GM19099 (cell line): ENCODE results near the gene B4GALT5.
A peak's percentile ranks its signal among the peaks of the same experiment; 100 is the strongest.

ENCODE experiments used
- POLR2A ChIP-seq: IDR thresholded peaks from 3 replicates; pipeline ENCODE4 v1.6.1; 2011; ENCODE audit warnings: low read depth; ENCODE audit not compliant: insufficient read length; ENCODE audit errors: extremely low read depth

B4GALT5 gene

GRCh38 chr20:49679634-49680033, 34.0 kb downstream of the B4GALT5 start:
- TF ChIP-seq POLR2A = no peak

DNA sequence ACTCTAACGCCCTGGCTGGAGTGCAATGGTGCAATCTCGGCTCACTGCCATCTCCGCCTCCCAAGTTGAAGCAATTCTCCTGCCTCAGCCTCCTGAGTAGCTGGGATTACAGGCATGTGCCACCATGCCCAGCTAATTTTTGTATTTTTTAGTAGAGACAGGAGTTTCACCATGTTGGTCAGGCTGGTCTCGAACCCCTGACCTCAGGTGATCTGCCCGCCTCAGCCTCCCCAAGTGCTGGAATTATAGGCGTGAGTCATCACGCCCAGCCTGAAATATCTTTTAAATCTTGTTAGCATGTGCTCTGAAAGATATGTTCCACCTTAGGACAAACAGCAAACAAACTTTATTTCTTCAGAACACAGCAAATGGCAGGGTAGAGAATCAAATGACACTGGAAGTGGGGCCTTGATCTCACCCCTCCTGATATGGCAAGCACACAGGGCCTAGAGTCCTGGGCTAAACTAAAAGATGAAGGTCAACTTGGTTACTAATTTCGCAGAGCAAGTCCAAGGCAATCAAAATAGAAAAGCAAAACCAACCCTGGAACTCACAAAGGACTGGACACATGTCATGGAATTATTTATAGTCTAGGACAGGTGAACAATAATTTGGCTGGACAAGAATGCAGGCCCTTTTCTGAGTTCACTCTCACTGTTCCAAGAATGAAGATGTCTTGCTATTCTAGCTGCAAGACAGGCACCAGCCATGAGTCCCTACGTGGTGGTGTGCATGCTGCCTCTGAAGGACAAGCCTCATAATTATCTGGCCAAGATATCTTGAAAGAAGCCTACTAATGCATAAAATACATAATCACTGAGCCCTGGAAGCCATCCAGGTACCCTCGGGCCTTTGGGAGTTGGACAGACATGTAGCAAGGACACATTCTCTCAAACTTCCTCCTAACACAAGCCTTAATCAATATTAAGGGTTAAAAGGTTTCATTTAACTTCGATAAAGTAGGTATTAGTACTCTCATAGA, 35.6 kb downstream of the B4GALT5 start:
- TF ChIP-seq POLR2A = no peak

- TF ChIP-seq POLR2A = no peak
Measured at GRCh38 chr20:49676581-49677291, 36.9 kb downstream of the B4GALT5 start.

DNA sequence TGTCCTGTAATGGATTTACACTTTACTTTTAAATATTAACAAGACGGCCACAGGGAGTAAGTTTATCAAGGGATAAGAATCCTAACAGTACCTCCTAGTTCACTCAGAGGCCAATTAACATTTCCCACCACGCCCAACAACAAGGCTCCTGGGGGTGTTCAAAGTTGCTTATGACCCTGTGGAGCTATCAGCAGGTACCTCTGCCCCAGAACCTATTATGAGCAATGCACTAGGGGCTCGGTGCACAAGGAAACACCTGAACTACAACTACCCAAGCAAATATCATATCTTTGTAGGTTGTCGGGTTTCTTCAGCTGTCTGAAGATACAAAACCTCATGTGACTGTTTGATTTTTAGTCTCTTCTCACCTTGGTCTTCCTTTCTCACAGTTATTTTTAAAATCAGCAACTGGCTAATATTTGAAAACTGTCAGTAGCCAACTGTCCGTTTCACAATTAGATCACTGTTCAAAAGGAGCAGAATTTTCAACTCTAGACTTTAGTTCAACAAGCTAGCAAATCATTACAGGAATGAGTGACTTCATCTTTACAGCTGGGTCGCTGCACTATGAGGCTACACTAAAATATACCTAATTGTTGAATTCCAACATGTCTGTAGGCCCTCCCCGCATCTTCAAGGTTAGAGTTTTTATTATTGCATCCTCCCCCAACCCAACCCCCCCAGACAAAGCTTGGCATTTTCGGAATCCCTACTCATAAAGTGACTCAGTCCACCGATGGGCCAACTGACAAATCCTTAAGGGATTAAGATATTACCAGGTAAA, 38.1 kb downstream of the B4GALT5 start:
- no peak for TF ChIP-seq POLR2A

GRCh38 chr20:49674383-49675352, 39.0 kb downstream of the B4GALT5 start:
- TF ChIP-seq POLR2A = no peak

GRCh38 chr20:49672096-49672664, 41.5 kb downstream of the B4GALT5 start:
- TF ChIP-seq POLR2A = no peak

- no peak for TF ChIP-seq POLR2A
Measured at GRCh38 chr20:49671433-49671832, 42.2 kb downstream of the B4GALT5 start.

DNA sequence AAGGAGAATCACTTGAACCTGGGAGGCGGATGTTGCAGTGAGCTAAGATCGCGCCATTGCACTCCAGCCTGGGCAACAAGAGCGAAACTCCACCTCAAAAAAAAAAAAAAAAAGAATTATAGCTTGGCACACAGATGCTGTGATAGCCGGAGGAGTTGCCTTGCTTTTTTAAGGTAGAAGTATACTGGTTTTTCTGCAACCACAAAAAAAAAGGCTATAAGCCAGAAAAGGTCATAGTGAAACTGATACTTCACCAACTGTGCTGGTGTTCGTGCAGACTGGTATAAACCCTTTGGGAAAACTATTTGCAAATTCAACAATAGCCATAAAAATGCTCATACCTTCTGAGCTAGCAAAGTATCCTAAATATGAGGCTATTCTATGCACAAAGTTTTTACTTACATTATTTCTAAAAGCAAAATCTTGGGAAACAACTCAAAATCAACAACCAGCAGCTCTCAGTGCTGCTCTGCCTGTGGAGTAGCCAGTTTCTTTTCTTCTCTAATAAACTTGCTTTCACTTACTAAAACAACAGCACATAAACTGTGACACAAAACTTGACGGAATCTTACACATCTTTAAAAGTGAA, 44.0 kb downstream of the B4GALT5 start:
- TF ChIP-seq POLR2A = no peak

DNA sequence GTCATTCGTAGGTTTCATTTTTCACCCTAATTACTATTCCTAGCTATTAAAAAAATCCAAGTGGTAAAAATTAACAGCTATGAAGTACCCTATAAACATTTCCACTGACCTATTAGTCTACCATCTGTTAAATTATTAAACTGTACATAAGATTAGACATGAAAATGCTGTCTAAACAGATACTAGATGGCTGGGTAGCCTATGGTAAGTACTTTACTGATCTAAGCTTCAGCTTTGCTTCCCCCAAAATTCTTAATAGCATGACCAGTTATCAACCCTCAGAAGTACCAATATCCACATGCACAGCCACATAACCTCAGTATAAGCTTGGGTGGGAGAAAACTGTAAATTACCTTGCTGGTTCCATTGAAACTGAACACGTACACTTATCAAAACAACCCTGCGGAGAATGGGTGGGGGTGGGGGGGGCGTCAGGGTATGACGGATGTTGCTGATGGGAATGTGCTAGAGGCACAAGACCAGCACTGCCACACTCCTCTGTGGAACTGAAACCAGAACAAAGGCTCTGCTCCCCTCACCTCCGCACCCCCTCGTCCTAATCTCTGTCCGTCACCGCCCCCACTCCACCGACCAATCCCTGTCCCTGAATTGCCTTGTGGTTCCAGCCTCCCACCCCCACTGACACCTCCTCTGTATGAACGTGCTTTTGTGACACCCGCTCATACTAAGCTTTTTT, 45.3 kb downstream of the B4GALT5 start:
- TF ChIP-seq POLR2A = peak; percentile 69

GRCh38 chr20:49666911-49667310, 46.8 kb downstream of the B4GALT5 start:
- no peak for TF ChIP-seq POLR2A

DNA sequence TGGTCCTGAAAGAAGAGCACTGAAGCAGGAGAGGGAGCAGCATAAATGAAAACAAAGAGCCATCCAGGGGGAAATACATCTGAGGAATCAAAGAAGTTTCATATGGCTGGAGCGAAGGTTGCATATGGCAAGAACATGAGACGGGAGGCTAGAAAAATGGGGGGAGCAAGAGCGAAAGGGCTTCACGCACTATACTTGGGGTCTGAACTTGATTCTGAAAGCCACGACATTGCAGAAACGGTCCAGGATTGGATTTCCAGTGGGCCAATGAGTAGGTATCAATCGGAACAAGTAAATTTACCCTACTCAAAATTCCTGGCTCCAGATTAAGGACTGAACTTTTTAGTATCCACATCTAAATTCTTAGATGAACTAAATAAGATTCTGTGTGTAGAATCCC, 47.9 kb downstream of the B4GALT5 start:
- no peak for TF ChIP-seq POLR2A

DNA sequence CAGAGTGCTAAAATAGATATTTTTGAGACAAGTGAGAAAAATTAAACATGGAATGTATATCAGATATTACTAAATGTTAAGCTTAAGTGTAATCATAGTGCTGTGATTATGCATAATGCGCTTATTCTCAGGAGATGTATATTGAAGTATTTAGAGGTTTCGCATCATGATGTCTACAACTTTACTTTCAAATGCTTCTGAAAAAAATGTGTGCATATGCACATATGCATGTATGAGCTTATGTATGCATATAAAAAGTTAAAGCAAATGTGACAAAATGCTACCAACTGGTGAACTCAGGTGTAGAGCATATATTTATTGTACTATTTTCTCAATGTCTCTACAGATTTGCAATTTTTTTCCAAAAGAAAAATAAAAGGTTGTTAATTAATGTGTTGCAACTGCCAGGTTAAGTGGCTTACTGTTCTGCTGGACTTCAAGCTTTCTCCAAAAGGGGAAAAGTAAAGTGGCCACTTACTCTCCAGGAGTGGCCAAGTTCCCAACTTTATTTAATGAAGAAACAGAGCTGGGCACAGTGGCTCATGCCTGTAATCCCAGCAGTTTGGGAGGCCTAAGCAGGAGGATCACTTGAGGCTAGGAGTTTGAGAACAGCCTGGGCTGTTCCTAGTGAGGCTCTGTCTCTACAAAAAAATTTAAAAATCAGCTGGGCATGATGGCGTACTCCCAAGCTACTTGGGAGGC, 48.9 kb downstream of the B4GALT5 start:
- TF ChIP-seq POLR2A = no peak
